ENCODE data around the gene ANP32A. TPM values are rescaled to one million over a fixed set of nuclear protein-coding genes. Genes with fewer than 3 reads are reported as not detected.
A peak's percentile ranks its signal among the peaks of the same experiment; 100 is the strongest.

ANP32A gene
- total and polyA plus RNA-seq, 9 of the 15 experiments (the other 6 are each of a cell fraction or from before 2014, with no cell fraction given): 13.2 to 656 (median 210) TPM

- no peak overlapping the region for H2AFZ ChIP-seq (ENCODE audit: low read depth, low read length)
- no peak overlapping the region for H3K4me2 ChIP-seq (ENCODE audit: insufficient read depth, low read length)
- DNase-seq (ENCODE audit: extremely low read depth in 1 of 4, low spot score in 3 of 4) (no peak), FAIRE-seq (no peak), ATAC-seq (no peak)
- H3K4me3 ChIP-seq: no peak overlapping the region
- ChIA-PET POLR2A (interaction anchor here (0.6 kb wide), 1 partner anchor 684 kb away, joined by 3 read pairs; no protein-coding TSS in a partner anchor), CTCF (ENCODE audit: low intra/inter-chr PET ratio) (interaction anchor here (2.0 kb wide), 1 partner anchor 93 kb away, joined by 11 read pairs; no protein-coding TSS in a partner anchor)
- no peak overlapping the region for H3K27ac ChIP-seq (ENCODE audit: extremely low read depth, low read depth, low read length)
- 94% methylated on average over 5 of the region's 12 CpGs for WGBS (ENCODE audit: insufficient coverage, low coverage, missing lambda C conversion rate)
- H4K20me1 ChIP-seq (replicated peaks; ENCODE audit: control insufficient read depth, insufficient read depth, low read length): no peaks in the 10 kb centered on the region; the same call in 1 of the 2 replicates
- no peak overlapping the region for H3K9ac ChIP-seq (ENCODE audit: insufficient read depth in 1 of 2, low read depth in 2 of 2, low read length in 2 of 2)
- H3K9me3 ChIP-seq (replicated peaks; ENCODE audit: control insufficient read depth, insufficient read depth, low read depth, low read length): no peaks in the 10 kb centered on the region
- TF ChIP-seq POLR2AphosphoS5 (IDR thresholded peaks at IDR 0.05; ENCODE audit: control insufficient read depth, insufficient read depth, low read depth, low read length): 0 out of 2 replicates have a peak, but pooled peaks have one; percentile 17
- TF ChIP-seq DACH1 (IDR thresholded peaks at IDR 0.05; ENCODE audit: partially characterized antibody): no peak
- no peaks in the 10 kb centered on the region for H3K9me1 ChIP-seq (ENCODE audit: control insufficient read depth, insufficient read depth, low read length)
- H3K27me3 ChIP-seq (ENCODE audit: control insufficient read depth in 2 of 2, insufficient read depth in 2 of 2, low read length in 2 of 2): no peaks in the 10 kb centered on the region
- H3K79me2 ChIP-seq (ENCODE audit: control insufficient read depth, insufficient read depth, low read length): peaks cover 7% of the 10 kb centered on the region; the same call in 1 of the 3 replicates
- H3K4me1 ChIP-seq (replicated peaks in 1 of 2; ENCODE audit: control insufficient read depth in 2 of 2, insufficient read depth in 2 of 2, low read length in 2 of 2): peaks cover 0 to 3% of the 10 kb centered on the region in 2 experiments; a peak in 1 of 5 replicates
- BruUV-seq (replicated peaks): no TSS peak
- in situ Hi-C loops (cut with MboI) (loop anchor here (5.0 kb wide), 1 partner anchor 95 kb away; no protein-coding TSS in a partner anchor), intact Hi-C loops (cut with micrococcal nuclease) (loop anchor here (2.0 kb wide), 2 partner anchors 46 to 92 kb away; no protein-coding TSS in a partner anchor)
- H3K36me3 ChIP-seq (ENCODE audit: control insufficient read depth, insufficient read depth, low read length): peaks cover 94% of the 10 kb centered on the region
Measured at GRCh38 chr15:68782589-68783161, 38.0 kb downstream of the ANP32A start.

Data from K562 (cell line).